Measurements from ENCODE around the gene SNX2. TPM values are rescaled to one million over a fixed set of nuclear protein-coding genes. Genes with fewer than 3 reads are reported as not detected.
"Not testable (repeated sequence)": the region's sequence is repeated elsewhere in the genome, so short reads cannot be mapped to it uniquely, and the experiment has no call there.

SNX2 gene
- total and polyA plus RNA-seq, 2 donors (not counting 1 experiment from before 2014, with no cell fraction given): 107 to 266 TPM

DNA sequence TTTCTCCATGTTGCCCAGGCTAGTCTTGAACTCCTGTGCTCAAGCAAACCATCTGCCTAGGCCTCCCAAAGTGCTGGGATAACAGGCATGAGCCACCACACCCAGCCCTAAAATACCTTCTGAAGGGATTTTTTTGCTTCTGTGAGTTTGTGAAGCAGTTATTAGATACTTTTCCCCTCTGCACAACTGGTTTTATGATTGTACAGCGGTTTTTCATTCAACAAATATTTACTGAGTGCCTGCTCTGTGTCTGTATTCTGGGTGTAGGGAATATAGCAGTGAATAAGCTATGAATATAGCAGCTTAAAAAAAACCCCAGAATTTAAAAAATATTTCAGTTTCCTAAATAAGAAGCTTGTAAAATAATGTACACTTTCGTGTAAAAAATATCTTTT is 72.8 kb downstream of the SNX2 start:
- intact Hi-C loops (cut with micrococcal nuclease): loop anchor here (5.0 kb wide), 1 partner anchor 145 kb away; no protein-coding TSS in a partner anchor
- POLR2A ChIA-PET: interaction anchor here (0.6 kb wide), 1 partner anchor 19 kb away, joined by 5 read pairs; no protein-coding TSS in a partner anchor
- H3K4me1 Mint-ChIP-seq: peaks cover 34% of the 10 kb centered on the region
- Histone ChIP-seq H3K36me3 (replicated peaks in 1 of 2; ENCODE audit: control extremely low read depth in 1 of 2, control insufficient read depth in 1 of 2, extremely low read depth in 1 of 2, insufficient read depth in 2 of 2, low read length in 1 of 2) (no peaks in the 10 kb centered on the region), H2AFZ (ENCODE audit: insufficient read depth, low read depth, low read length, poor library complexity, severe bottlenecking) (no peak overlapping the region), H3K9me3 (ENCODE audit: control extremely low read depth in 1 of 3, control insufficient read depth in 2 of 3, insufficient read depth in 1 of 3, low read length in 2 of 3) (no peaks in the 10 kb centered on the region), H3K27me3 (replicated peaks in 1 of 4; ENCODE audit: control extremely low read depth in 1 of 4, control insufficient read depth in 3 of 4, insufficient read depth in 4 of 4, low read length in 3 of 4) (no peaks in the 10 kb centered on the region), H3K27ac (ENCODE audit: low read length in 2 of 2) (no peak overlapping the region), H3K4me3 (ENCODE audit: control extremely low read depth in 1 of 5, extremely low read depth in 1 of 5, insufficient read depth in 1 of 5, low read depth in 2 of 5, low read length in 4 of 5) (no peak overlapping the region), H3K9ac (ENCODE audit: low read length) (no peak overlapping the region), H4K20me1 (ENCODE audit: control insufficient read depth, insufficient read depth, low read length, poor library complexity, severe bottlenecking) (no peaks in the 10 kb centered on the region), H3K4me1 (ENCODE audit: control insufficient read depth in 2 of 2, insufficient read depth in 2 of 2, low read length in 2 of 2) (peaks cover 22% of the 10 kb centered on the region in 2 donors), H3K4me2 (replicated peaks; ENCODE audit: low read depth, low read length, poor library complexity, severe bottlenecking) (no peak overlapping the region), H3K79me2 (ENCODE audit: control insufficient read depth, insufficient read depth, low read length) (peaks cover 2% of the 10 kb centered on the region)
- ATAC-seq (ENCODE audit: low read depth) (no peak), DNase-seq (no peak)
- CTCF ChIA-PET: no interaction called here
- no peaks in the 10 kb centered on the region for H3K9me3 Mint-ChIP-seq (ENCODE audit: insufficient read depth)
- no peaks in the 10 kb centered on the region for H3K27me3 Mint-ChIP-seq
- no peak overlapping the region for H3K4me3 Mint-ChIP-seq
- WGBS (ENCODE audit: insufficient coverage): no CpG with 5 or more reads among the region's 2 CpGs
- H3K27ac Mint-ChIP-seq: no peak overlapping the region
- TF ChIP-seq EZH2 (IDR thresholded peaks at IDR 0.05; ENCODE audit: borderline replicate concordance, insufficient read depth, low read depth, low read length, poor library complexity, severe bottlenecking): no peak
- TF ChIP-seq, protein P1, sequence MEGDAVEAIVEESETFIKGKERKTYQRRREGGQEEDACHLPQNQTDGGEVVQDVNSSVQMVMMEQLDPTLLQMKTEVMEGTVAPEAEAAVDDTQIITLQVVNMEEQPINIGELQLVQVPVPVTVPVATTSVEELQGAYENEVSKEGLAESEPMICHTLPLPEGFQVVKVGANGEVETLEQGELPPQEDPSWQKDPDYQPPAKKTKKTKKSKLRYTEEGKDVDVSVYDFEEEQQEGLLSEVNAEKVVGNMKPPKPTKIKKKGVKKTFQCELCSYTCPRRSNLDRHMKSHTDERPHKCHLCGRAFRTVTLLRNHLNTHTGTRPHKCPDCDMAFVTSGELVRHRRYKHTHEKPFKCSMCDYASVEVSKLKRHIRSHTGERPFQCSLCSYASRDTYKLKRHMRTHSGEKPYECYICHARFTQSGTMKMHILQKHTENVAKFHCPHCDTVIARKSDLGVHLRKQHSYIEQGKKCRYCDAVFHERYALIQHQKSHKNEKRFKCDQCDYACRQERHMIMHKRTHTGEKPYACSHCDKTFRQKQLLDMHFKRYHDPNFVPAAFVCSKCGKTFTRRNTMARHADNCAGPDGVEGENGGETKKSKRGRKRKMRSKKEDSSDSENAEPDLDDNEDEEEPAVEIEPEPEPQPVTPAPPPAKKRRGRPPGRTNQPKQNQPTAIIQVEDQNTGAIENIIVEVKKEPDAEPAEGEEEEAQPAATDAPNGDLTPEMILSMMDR (IDR thresholded peaks at IDR 0.05): no peak

DNA sequence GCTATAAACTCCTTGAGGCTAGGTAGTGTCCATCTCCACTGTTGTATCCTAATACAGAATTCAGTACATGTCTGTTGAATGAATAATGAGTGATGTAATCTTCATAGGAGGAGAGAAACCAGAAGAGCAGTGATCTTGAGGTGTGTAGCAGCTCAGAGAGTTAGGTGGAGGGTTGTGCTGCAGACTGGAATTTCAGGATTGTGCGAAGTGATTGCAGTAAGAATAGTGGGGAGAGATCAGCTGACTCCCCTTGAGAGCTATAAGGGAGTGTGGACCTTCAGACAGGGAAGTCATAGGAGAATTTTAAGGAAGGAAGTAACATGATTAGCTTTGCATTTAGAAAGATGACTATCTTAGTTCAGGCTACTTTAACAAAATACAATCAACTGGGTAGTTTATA is 74.9 kb downstream of the SNX2 start:
- POLR2A ChIA-PET: no interaction called here
- no peaks in the 10 kb centered on the region for H3K9me3 Mint-ChIP-seq (ENCODE audit: insufficient read depth)
- TF ChIP-seq, protein P1 (IDR thresholded peaks at IDR 0.05): no peak
- TF ChIP-seq EZH2 (IDR thresholded peaks at IDR 0.05; ENCODE audit: borderline replicate concordance, insufficient read depth, low read depth, low read length, poor library complexity, severe bottlenecking): no peak
- ATAC-seq (ENCODE audit: low read depth): no peak
- intact Hi-C loops (cut with micrococcal nuclease): loop anchor here (5.0 kb wide), 1 partner anchor 147 kb away; no protein-coding TSS in a partner anchor
- Histone ChIP-seq H3K4me3 (ENCODE audit: control extremely low read depth in 1 of 5, extremely low read depth in 1 of 5, insufficient read depth in 1 of 5, low read depth in 2 of 5, low read length in 4 of 5) (no peak overlapping the region), H3K9ac (ENCODE audit: low read length) (no peak overlapping the region), H2AFZ (ENCODE audit: insufficient read depth, low read depth, low read length, poor library complexity, severe bottlenecking) (no peak overlapping the region), H3K27ac (ENCODE audit: low read length in 2 of 2) (no peak overlapping the region), H3K36me3 (replicated peaks in 1 of 2; ENCODE audit: control extremely low read depth in 1 of 2, control insufficient read depth in 1 of 2, extremely low read depth in 1 of 2, insufficient read depth in 2 of 2, low read length in 1 of 2) (no peaks in the 10 kb centered on the region), H4K20me1 (ENCODE audit: control insufficient read depth, insufficient read depth, low read length, poor library complexity, severe bottlenecking) (no peaks in the 10 kb centered on the region), H3K27me3 (replicated peaks in 1 of 4; ENCODE audit: control extremely low read depth in 1 of 4, control insufficient read depth in 3 of 4, insufficient read depth in 4 of 4, low read length in 3 of 4) (no peaks in the 10 kb centered on the region), H3K79me2 (ENCODE audit: control insufficient read depth, insufficient read depth, low read length) (peaks cover 2% of the 10 kb centered on the region), H3K4me2 (replicated peaks; ENCODE audit: low read depth, low read length, poor library complexity, severe bottlenecking) (no peak overlapping the region), H3K9me3 (ENCODE audit: control extremely low read depth in 1 of 3, control insufficient read depth in 2 of 3, insufficient read depth in 1 of 3, low read length in 2 of 3) (no peaks in the 10 kb centered on the region), H3K4me1 (ENCODE audit: control insufficient read depth in 2 of 2, insufficient read depth in 2 of 2, low read length in 2 of 2) (peaks cover 8 to 9% of the 10 kb centered on the region in 2 donors)
- H3K27ac Mint-ChIP-seq: no peak overlapping the region
- no peaks in the 10 kb centered on the region for H3K27me3 Mint-ChIP-seq
- no peak for DNase-seq
- H3K4me3 Mint-ChIP-seq: no peak overlapping the region
- WGBS (ENCODE audit: insufficient coverage): 88% methylated on average over 1 of the region's 1 CpG
- peaks cover 24% of the 10 kb centered on the region for H3K4me1 Mint-ChIP-seq
- CTCF ChIA-PET: no interaction called here

DNA sequence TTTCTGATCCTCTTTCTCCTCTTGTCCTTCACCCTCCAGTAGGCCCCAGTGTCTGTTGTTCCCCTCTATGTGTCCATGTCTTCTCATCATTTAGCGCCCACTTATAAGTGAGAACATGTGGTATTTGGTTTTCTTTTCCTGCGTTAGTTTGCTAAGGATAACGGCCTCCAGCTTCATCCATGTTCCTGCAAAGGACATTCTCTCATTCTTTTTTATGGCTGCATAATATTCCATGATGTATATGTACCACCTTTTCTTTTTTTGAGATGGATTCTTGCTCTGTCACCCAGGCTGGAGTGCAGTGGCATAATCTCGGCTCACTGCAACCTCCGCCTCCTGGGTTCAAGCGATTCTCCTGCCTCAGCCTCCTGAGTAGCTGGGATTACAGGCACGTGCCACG is 82.7 kb downstream of the SNX2 start:
- H3K27me3 Mint-ChIP-seq; H3K9me3 ChIP-seq (ENCODE audit: control extremely low read depth in 1 of 3, control insufficient read depth in 2 of 3, insufficient read depth in 1 of 3, low read length in 2 of 3); H3K36me3 ChIP-seq (replicated peaks in 1 of 2; ENCODE audit: control extremely low read depth in 1 of 2, control insufficient read depth in 1 of 2, extremely low read depth in 1 of 2, insufficient read depth in 2 of 2, low read length in 1 of 2); intact Hi-C loops (cut with micrococcal nuclease); H2AFZ ChIP-seq (ENCODE audit: insufficient read depth, low read depth, low read length, poor library complexity, severe bottlenecking); H3K4me1 Mint-ChIP-seq; H3K27me3 ChIP-seq (replicated peaks in 1 of 4; ENCODE audit: control extremely low read depth in 1 of 4, control insufficient read depth in 3 of 4, insufficient read depth in 4 of 4, low read length in 3 of 4); CTCF ChIA-PET; H4K20me1 ChIP-seq (ENCODE audit: control insufficient read depth, insufficient read depth, low read length, poor library complexity, severe bottlenecking); ATAC-seq (ENCODE audit: low read depth); H3K4me3 Mint-ChIP-seq; H3K4me3 ChIP-seq (ENCODE audit: control extremely low read depth in 1 of 5, extremely low read depth in 1 of 5, insufficient read depth in 1 of 5, low read depth in 2 of 5, low read length in 4 of 5); POLR2A ChIA-PET; H3K4me2 ChIP-seq (replicated peaks; ENCODE audit: low read depth, low read length, poor library complexity, severe bottlenecking); H3K79me2 ChIP-seq (ENCODE audit: control insufficient read depth, insufficient read depth, low read length); DNase-seq; H3K9ac ChIP-seq (ENCODE audit: low read length); H3K9me3 Mint-ChIP-seq (ENCODE audit: insufficient read depth); H3K4me1 ChIP-seq (ENCODE audit: control insufficient read depth in 2 of 2, insufficient read depth in 2 of 2, low read length in 2 of 2); H3K27ac ChIP-seq (ENCODE audit: low read length in 2 of 2); H3K27ac Mint-ChIP-seq: not testable (repeated sequence)
- WGBS (ENCODE audit: insufficient coverage): no CpG with 5 or more reads among the region's 8 CpGs

Measured in B cell (primary cell).